Muscle layer of duodenum (tissue), 2 donors: ENCODE measurements around the gene SLC44A5.
"Not testable (repeated sequence)": the region's sequence is repeated elsewhere in the genome, so short reads cannot be mapped to it uniquely, and the experiment has no call there.

ENCODE experiments used
- H3K27ac ChIP-seq: one replicate; pipeline ENCODE4 v1.7.0; 2013; ENCODE audit warnings: mild to moderate bottlenecking, low read length
- H3K27me3 ChIP-seq: one replicate; pipeline ENCODE4 v1.7.0; 2013; ENCODE audit warnings: low read depth, mild to moderate bottlenecking, control low read depth, low read length
- H3K36me3 ChIP-seq, 2 donors: one replicate each; pipeline ENCODE4 v1.7.0; 2013; ENCODE audit warnings: low read length in 2 of 2, control low read depth in 1 of 2, mild to moderate bottlenecking in 1 of 2; ENCODE audit not compliant: insufficient read depth in 2 of 2, control insufficient read depth in 1 of 2
- H3K4me1 ChIP-seq, 2 donors: one replicate each; pipeline ENCODE4 v1.7.0; 2013; ENCODE audit warnings: low read length in 2 of 2, mild to moderate bottlenecking in 2 of 2, control low read depth in 1 of 2, moderate library complexity in 1 of 2; ENCODE audit not compliant: insufficient read depth in 2 of 2, control insufficient read depth in 1 of 2
- H3K4me3 ChIP-seq, 2 donors: one replicate each; pipeline ENCODE4 v1.7.0; 2013; ENCODE audit warnings: low read length in 2 of 2, low read depth in 1 of 2, mild to moderate bottlenecking in 1 of 2
- H3K9me3 ChIP-seq, 2 donors: one replicate each; pipeline ENCODE4 v1.7.0; 2013; ENCODE audit warnings: low read length in 2 of 2, control low read depth in 1 of 2, mild to moderate bottlenecking in 1 of 2; ENCODE audit not compliant: control insufficient read depth in 1 of 2
- donor health status: healthy.

Gene SLC44A5

DNA sequence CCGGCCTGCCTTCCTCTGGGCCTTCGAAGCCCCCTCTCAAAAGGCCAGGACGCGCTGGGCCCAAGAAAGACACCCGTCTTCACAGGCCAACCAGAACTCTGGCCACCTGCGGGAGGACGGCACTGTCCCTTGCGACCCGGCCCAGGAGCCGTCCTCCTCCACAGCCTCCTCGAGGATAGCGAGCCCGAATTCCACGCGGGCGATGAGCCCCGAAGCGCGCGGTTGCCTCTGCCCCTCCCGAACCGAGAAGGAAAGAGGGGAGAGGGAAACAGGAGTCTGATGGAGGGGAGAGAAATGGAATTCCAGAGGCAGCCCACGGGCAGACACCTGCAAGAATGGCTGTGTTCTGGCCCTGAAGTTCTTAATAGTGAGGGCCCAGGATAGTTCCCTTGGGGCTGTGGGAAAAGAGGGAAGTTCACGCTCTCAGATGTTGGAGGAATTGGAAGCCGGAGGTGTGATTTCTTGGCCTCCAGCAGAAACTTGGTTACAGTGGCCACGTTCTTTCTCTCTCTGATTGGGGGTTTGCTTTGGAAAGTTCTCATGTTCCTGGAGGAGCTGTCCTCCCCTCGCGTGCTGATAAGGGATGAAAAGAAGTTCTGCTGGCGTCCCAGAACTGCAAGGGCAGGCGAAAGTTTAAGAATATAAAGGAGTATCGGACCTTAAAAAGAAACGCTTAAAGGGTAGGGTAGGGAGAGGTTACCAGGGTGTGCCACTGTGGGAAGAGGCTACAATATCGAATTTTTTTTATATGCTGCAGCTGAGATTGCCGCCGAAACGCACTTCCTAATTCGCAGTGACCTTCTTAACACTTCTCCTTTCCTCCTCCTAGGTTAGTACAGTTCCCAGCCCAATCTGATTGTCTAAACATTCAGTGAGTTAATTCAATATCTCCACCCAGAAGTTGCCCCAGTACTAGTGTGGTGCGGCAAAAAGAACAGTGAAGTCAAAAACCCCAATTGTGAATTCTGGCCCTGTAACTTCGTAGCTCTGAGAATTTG, 5.8 kb upstream of the SLC44A5 start:
- Histone ChIP-seq H3K4me3 (peak overlapping the region in 1 of 2 donors; percentile 78), H3K27ac (no peak overlapping the region), H3K36me3 (no peaks in the 10 kb centered on the region), H3K9me3 (peaks cover 0 to 2% of the 10 kb centered on the region in 2 donors), H3K4me1 (peaks cover 0 to 23% of the 10 kb centered on the region in 2 donors), H3K27me3 (peaks cover 23% of the 10 kb centered on the region)

DNA sequence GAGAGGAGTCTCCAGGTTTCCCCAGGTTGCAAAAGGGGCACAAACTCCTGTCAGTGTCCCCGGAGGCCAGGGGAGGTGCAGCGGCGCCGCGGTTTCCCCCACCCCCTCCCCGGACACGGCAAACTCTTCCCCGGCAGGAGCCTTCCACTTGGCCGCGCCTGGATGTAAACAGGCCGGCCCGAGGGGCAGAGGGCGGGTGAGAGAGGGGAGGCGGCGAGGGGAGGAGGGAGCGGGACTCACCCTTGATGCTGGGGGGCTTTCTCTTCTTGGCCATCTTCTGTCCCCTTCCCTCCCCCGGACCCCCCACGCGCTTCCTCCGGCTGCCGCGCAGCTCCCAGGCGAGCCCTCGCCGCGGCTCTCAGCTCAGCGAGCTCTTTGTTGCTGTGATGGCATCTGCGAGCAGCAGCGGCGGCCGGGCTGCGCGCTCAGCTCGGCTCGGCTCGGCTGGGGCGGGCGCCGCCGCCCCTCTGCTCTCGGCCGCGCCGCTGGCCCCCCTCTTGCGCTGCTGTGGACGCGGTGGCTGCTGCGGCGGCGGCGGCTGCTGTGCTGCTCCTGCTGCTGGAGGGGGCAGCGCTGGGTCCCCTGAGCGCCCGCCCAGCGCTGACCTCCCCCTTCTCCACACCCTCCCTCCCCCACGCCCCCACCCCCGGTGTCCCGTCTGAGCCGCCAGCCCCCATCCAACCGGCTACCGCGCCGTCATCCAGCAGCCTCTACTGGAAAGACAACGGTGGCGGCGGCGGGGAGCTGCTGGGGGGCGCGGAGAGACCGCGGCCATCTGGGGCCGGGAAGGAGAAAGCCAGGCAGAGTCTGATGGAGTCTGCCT, 4.9 kb upstream of the SLC44A5 start:
- Histone ChIP-seq H3K27me3 (peaks cover 23% of the 10 kb centered on the region), H3K4me1 (peaks cover 0 to 23% of the 10 kb centered on the region in 2 donors), H3K9me3 (peaks cover 0 to 2% of the 10 kb centered on the region in 2 donors), H3K27ac (no peak overlapping the region), H3K4me3 (peak overlapping the region; percentile 50 to 78), H3K36me3 (no peaks in the 10 kb centered on the region)

DNA sequence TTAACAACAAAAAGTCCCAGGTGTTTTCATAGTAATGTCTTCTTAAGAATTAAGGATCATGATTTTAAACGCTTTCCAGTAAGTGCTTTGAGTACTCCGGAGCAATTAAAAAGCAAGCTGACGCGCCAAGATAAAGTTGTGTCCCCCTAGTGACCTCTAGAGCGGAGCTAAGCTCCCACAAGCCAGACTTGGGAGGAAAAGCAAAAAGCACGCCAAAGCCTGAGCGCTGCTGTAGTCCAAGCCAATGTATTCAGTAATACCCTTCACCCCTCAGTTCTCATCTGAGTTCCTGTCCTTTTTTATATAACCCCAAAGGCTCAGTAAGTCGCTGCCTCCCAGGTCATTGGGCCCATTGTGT, 3.5 kb upstream of the SLC44A5 start:
- Histone ChIP-seq H3K27ac (no peak overlapping the region), H3K9me3 (no peaks in the 10 kb centered on the region), H3K4me3 (peak overlapping the region; percentile 50 to 78), H3K27me3 (peaks cover 23% of the 10 kb centered on the region), H3K36me3 (no peaks in the 10 kb centered on the region), H3K4me1 (peaks cover 0 to 23% of the 10 kb centered on the region in 2 donors)

DNA sequence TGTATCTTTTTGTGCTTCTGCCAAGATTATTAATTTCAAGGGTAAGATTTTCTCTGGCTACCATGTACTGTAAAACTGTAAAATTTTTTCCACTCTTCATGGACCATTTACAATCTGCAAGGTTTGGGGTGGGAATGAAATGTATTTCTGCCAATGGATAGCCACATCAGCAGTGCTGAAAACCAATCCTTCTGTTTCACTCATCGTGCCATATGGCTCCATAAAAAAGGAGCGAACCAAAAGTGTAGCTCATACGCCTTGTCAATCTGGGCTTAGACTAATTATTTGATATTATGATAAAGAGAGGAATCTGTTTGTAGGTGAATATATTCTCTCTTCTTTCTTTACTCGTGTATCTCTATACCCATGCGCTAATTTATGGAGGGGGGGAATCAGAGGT, 3.0 kb upstream of the SLC44A5 start:
- no peak overlapping the region for H3K27ac ChIP-seq
- H3K36me3 ChIP-seq: no peaks in the 10 kb centered on the region
- H3K4me3 ChIP-seq: no peak overlapping the region
- H3K9me3 ChIP-seq: no peaks in the 10 kb centered on the region
- H3K4me1 ChIP-seq: peaks cover 0 to 23% of the 10 kb centered on the region in 2 donors
- peaks cover 23% of the 10 kb centered on the region for H3K27me3 ChIP-seq

DNA sequence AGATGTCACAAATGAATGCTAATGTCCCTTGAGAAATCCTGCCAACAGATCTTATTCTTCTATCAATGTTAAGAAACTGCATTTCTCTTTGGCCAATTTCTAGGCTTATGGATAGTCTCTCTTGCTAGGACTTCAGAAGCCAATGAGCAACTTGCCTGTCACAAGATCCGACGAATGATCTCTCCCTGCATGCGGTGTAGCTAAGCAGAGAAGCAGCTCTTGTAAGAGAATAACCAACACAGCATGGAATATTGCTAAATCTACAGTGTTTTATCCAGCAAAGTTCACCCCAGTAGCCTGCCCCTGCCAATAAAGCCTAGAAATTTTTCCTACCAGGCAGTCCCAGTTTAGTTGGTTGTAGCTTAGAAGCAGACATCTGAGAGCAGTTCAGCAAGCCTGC, 2.1 kb upstream of the SLC44A5 start:
- H3K4me3 ChIP-seq: no peak overlapping the region
- H3K27ac ChIP-seq: no peak overlapping the region
- no peaks in the 10 kb centered on the region for H3K36me3 ChIP-seq
- H3K9me3 ChIP-seq: no peaks in the 10 kb centered on the region
- peaks cover 23% of the 10 kb centered on the region for H3K27me3 ChIP-seq
- H3K4me1 ChIP-seq: peaks cover 0 to 23% of the 10 kb centered on the region in 2 donors

DNA sequence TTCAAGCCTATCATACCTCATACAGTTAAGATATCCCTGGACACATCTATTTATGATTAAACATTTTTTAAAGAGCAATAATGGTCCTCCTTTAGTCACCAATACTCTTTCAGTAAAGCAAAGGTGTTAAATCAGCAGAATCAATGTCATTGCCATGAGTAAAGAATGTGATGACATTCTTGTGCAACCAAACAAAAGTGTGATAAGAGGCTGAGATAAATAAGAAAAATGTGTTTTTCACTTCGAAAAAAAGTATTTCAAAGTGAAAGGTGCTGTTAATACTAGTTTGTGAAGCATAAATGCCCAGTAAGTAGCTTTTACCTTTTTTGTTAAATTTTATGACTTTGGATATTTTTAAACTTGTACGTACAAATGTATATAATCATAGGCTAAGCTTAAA, 8.4 kb downstream of the SLC44A5 start:
- H3K27ac ChIP-seq: no peak overlapping the region
- H3K36me3 ChIP-seq: no peaks in the 10 kb centered on the region
- no peak overlapping the region for H3K4me3 ChIP-seq
- no peaks in the 10 kb centered on the region for H3K27me3 ChIP-seq
- no peaks in the 10 kb centered on the region for H3K4me1 ChIP-seq
- H3K9me3 ChIP-seq: peaks cover 0 to 2% of the 10 kb centered on the region in 2 donors

DNA sequence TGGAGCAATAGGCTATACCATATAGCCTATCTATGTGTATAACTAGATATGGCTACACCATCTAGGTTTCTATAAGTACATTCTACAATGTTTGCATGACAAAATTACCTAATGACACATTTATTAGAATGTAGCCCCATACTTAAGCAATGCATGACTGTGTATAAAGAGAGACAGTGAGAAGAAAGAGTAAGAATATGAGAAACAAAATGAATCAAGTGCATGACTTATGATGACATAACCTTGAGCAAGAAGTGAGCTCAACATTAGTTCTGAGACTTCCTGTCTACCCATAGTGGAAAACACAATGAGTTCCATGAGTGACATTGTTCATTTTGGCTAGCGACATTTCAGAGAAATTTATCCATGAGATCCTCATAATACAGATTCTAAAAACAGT, 10.1 kb downstream of the SLC44A5 start:
- Histone ChIP-seq H3K4me3 (no peak overlapping the region), H3K9me3 (peaks cover 0 to 2% of the 10 kb centered on the region in 2 donors), H3K36me3 (no peaks in the 10 kb centered on the region), H3K27me3 (no peaks in the 10 kb centered on the region), H3K4me1 (no peaks in the 10 kb centered on the region), H3K27ac (no peak overlapping the region)

DNA sequence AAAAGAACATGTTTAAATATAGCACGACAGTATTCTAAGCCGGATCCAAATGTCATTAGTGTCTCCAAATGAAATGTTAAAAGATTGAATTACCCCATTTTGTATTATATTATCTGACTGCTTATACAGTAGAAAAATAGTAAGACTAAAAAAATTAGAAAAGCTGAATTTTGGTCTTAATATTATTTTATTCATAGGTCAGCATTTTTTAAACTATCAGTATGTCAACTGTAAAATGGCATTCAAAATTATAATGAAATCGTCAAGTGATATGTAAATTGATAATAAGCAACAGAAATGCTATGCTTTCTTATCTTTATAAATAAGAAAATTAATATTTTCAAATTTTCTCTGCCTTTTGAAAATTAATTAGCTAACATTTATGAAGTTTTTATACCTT, 16.6 kb downstream of the SLC44A5 start:
- Histone ChIP-seq H3K27ac (no peak overlapping the region), H3K36me3 (no peaks in the 10 kb centered on the region), H3K4me3 (no peak overlapping the region), H3K9me3 (peaks cover 0 to 6% of the 10 kb centered on the region in 2 donors), H3K4me1 (no peaks in the 10 kb centered on the region), H3K27me3 (no peaks in the 10 kb centered on the region)

DNA sequence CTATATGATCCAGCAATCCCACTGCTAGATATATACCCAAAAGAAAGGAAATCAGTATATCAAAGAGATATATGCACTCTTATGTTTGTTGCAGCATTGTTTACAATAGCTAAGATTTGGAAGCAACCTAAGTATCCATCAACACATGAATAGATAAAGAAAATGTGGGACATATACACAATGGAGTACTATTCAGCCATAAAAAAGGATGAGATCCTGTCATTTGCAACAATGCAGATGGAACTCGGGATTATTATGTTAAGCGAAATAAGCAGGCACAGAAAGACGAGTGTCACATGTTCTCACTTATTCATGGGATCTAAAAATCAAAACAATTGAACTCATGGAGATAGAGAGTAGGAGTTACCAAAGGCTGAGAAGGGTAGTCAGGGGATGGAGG, 17.5 kb downstream of the SLC44A5 start:
- not testable (repeated sequence) for H3K4me3 ChIP-seq, H3K27ac ChIP-seq, H3K4me1 ChIP-seq, H3K27me3 ChIP-seq, H3K9me3 ChIP-seq, H3K36me3 ChIP-seq

DNA sequence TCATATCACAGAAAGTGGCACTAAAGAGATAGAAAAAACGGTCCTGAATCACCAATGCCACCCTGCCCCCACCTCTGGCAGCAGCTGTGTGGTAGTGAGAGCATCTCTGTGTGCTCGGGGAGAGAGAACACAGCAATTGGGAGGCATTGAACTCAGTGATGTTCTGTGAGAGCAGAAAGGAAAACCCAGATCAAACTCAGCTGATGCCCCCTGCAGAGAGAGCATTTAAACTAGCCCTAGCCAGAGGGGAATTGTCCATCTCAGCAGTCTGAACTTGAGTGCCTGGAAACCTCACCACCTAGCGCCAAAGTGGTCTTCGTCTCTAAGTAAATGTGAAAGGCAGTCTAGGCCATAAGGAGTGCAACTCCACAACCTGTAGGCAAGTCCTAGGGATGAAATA, 21.3 kb downstream of the SLC44A5 start:
- Histone ChIP-seq H3K27ac (no peak overlapping the region), H3K9me3 (peaks cover 0 to 4% of the 10 kb centered on the region in 2 donors), H3K27me3 (no peaks in the 10 kb centered on the region), H3K4me1 (no peaks in the 10 kb centered on the region), H3K4me3 (no peak overlapping the region), H3K36me3 (no peaks in the 10 kb centered on the region)

DNA sequence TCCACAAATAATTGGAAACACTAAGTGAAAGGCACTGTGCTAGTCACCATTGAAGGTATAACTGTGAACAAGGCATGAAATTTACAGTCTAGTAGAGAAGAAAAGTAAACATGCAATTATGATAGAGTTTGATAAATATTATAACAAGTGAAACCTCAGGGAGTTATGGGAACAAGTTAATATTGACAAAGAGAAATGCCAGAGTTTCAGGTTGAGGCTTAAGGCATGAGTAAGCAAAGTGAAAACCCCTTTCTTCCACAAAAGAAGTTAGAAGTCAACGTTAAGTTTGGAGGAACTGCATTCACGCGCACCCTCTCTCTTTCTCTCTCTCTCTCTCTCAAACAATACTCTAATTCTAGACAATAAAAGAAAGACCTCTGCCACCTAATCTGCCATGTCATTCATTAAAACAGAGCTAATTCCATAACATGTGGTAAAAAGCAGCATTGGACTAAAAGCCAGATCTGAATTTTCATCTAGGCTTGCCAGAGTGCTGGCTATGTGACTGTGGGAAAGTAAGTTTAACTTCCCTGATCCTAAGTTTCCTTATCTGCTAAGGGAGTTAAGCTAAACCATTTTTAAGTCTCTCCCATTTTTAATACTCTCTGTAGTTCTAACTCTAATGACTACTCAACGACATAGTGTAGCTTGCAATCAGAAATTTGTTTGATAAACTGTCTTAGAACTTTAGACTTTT, 22.0 kb downstream of the SLC44A5 start:
- no peaks in the 10 kb centered on the region for H3K4me1 ChIP-seq
- H3K4me3 ChIP-seq: no peak overlapping the region
- H3K9me3 ChIP-seq: peaks cover 0 to 4% of the 10 kb centered on the region in 2 donors
- no peak overlapping the region for H3K27ac ChIP-seq
- H3K36me3 ChIP-seq: no peaks in the 10 kb centered on the region
- no peaks in the 10 kb centered on the region for H3K27me3 ChIP-seq
